NCI-H1048 (cell line): ENCODE measurements around the gene C1orf87.

Source experiments
- DNase-seq: peaks from one replicate; lab custom pipeline; 2025; lab: John Stamatoyannopoulos, UW

The C1orf87 gene

DNA sequence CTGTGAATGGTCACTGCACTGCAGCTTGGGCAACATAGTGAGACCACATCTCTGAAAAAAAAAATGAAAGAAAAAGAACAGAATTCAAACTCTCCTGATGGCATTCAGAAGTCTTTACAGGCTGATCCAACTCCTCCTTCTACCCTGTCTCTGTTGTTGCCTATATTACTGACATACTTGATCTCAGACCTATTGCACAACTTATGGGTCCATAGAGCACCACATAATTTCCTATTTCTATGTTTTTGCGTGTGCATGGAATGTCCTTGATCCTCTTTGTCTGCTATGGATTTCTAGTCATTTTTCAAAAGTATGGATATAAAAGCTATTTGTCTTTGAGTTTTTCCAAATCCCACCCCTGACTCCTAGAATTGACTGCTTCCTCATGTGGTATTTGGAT, 124.6 kb downstream of the C1orf87 start:
- no peak for DNase-seq

DNA sequence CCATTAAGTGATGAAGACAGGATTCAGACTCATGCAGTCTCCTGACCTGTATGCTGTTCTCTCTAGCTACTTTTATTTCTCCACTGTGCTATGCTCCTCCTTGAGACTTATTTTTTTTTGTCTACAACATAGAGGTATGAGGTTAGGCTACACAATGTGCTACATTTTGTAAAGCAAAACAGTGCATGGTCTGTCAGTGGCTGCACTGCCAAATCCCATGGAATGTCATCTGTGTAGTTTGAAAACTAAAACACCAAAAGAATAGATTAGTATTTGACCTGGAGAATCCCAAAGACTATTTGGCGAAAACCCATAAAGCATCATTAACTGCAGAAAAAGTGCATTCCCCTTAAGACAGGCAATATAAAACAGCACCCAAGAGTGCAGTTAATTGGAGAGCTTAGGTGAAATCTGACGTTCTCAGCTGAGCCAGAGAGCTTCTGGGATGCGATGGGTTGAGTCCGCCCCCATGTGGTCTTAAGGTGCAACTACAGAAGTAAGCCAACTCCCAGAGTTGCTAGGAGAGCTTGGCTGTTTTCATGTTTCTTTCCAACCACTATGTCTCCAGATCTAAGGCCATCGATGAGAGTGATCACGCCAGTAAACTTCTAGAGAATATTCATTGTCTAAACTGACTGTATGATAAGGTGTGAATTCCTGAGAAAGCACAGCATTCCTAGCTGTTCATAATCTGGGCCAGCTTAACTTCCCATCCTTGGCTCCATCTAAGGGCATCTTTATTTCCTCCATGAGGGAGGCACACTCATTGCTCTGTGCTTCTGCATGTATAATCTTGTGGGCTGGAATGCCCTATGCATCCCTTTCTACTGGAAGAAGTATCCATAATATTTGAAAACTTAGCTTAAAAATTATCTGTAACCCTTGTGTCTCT, 126.3 kb downstream of the C1orf87 start:
- DNase-seq, result peak; percentile 42

DNA sequence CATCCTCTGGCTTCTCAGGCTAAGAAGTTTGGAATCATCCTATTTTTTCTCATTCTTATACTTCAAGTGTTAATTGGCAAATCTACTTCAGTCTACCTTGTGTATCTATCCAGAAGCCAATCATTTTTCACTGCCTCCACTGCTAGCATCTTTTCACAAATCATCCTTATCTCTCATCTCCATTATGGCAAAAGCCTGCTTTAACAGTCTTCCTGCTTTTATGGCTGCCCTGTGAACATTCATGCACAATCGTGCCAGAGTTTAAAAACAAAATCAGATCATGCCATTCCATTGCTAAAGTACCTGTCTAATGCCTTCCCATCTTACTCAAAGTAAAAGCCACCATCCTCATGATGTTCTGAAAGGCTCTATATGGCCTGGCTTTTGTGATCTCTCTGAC, 127.8 kb downstream of the C1orf87 start:
- no peak for DNase-seq
